K562 (cell line): Measurements from ENCODE around the gene LRRC25. TPM values are rescaled to one million over a fixed set of nuclear protein-coding genes. Genes with fewer than 3 reads are reported as not detected.

Experiments
- KDM1A ChIP-seq, 2 experiments: fragments of 450-650 bp; IDR thresholded peaks; 2 replicates each; pipeline ENCODE4 v1.6.1; 2016; ENCODE audit warnings: mild to moderate bottlenecking in 2 of 2
- REST ChIP-seq, 2 experiments: fragments of 450-650 bp; formaldehyde crosslinking in 1 of 2; IDR thresholded peaks; 2 replicates each; pipeline versions ENCODE4 v1.4.0 to v1.6.1; 2014 to 2020; ENCODE audit warnings: mild to moderate bottlenecking in 2 of 2, borderline replicate concordance in 1 of 2, low read depth in 1 of 2
- polyA plus RNA-seq, 8 experiments: library from polyadenylated mRNA; depleted of rRNA in 4 of 8; stranded (reverse) in 5 of 8; unstranded in 3 of 8; fragments of >200 nt; fragmentation: Nextera tagmentation in 2 of 8; fragmentation: Illumina TruSeq in 1 of 8; extraction: Ambion mirVana in 2 of 8; extraction: Trizol in 1 of 8; gene quantifications; 2 replicates each; pipeline versions ENCODE4 v1.2.1 to v1.2.3, GENCODE V29; 2011 to 2014; ENCODE audit warnings: inconsistent platforms in 1 of 8, missing spikeins in 1 of 8
- total RNA-seq, 7 experiments: library from RNA; depleted of rRNA in 6 of 7; stranded (reverse); fragments of >200 nt in 6 of 7; fragmentation: Illumina TruSeq in 2 of 7; extraction: Trizol in 2 of 7; gene quantifications; 2 replicates each; pipeline versions ENCODE4 v1.2.1 to v1.2.3, GENCODE V29; 2011 to 2021; ENCODE audit warnings: low replicate concordance in 1 of 7

The LRRC25 gene
- total and polyA plus RNA-seq, 9 of the 15 experiments (the other 6 are each of a cell fraction or from before 2014, with no cell fraction given), result 0.07 to 0.36 (median 0.10) TPM; not detected in 3

DNA sequence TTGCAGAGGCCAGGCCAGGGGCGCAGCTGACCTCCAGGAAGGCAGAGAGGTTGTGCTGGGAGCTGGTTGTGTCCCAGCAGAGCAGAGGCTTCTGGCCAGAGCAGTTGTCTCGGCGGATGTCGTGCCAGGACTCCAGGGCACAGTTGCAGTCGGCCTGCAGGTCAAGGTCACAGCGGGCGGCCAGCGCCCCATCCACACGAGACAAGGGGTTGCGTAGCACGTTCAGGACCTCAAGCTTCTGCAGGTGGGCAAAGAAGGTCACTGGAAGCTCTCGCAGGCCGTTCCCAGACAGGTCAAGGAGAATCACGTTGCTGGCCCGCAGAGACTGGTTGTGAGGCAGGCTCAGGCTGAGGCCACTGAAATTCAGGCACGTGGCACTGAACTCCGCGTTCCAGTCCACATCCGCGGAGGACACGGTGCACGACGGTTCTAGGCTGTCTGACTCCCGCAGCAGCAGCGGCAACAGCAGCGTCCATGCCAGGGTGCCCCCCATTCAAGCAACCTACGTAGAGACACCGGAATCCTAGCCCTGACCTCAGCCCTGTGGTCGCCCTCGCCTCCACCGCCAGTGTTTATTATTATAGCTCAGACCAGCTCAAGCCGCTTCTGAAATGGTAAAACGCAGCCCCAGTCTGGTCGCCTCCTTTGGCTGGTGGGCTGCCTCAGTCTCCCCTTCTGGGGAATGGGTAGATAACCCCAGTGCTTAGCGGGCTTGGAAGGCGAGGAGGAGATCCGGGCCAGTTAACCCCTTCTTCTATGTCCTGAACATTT, 766 bp downstream of the LRRC25 start (continued):
- TF ChIP-seq REST (IDR thresholded peaks at IDR 0.05; ENCODE audit: borderline replicate concordance) (0 out of 2 replicates have a peak, but pooled peaks have one; percentile 9), REST (CRISPR knock-in tag; IDR thresholded peaks at IDR 0.05; ENCODE audit: low read depth) (no peak), KDM1A (IDR thresholded peaks at IDR 0.05) (peak in 1 of 2 experiments; percentile 84; a peak in 3 of 4 replicates)
